Hindlimb muscle (tissue), 1 donor: ENCODE measurements around the gene COL12A1. TPM values are rescaled to one million over a fixed set of nuclear protein-coding genes. Genes with fewer than 3 reads are reported as not detected.
A peak's percentile ranks its signal among the peaks of the same experiment; 100 is the strongest.

Experiments
- DNase-seq: peaks from one replicate; pipeline ENCODE4 v3.0.0-alpha.2; 2013
- polyA plus RNA-seq: library from polyadenylated mRNA; unstranded; fragments of 120-200 nt; gene quantifications from one replicate; pipeline ENCODE4 v1.2.1, GENCODE V29; 2013; ENCODE audit not compliant: insufficient read length

The COL12A1 gene
- polyA plus RNA-seq, 1 donor: 256 TPM

- no peak for DNase-seq
Measured at GRCh38 chr6:75142721-75143120, 63.1 kb downstream of the COL12A1 start.

GRCh38 chr6:75135876-75136275, 70.0 kb downstream of the COL12A1 start:
- DNase-seq: no peak

- DNase-seq: peak; percentile 45
Measured at GRCh38 chr6:75135450-75135849, 70.4 kb downstream of the COL12A1 start.

DNA sequence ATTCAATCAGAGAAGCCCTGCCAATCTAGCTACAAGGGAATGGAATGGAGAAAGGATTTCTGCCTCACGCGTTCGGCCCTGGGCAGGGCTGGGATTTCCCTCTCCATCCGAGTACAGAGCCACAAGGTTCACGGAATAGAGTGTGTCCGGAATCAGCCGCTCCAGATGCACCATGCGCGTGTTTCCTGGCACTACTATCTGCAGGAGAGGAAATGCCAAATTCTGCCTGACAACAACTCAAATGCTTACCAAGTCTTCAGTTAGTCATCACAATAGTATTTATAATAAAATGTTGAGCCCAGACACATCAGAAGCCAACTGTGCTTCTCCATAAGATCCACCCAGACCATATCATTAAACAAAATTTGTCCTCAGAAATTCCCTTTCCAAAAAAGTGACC, 75.1 kb downstream of the COL12A1 start:
- peak; percentile 41 for DNase-seq

DNA sequence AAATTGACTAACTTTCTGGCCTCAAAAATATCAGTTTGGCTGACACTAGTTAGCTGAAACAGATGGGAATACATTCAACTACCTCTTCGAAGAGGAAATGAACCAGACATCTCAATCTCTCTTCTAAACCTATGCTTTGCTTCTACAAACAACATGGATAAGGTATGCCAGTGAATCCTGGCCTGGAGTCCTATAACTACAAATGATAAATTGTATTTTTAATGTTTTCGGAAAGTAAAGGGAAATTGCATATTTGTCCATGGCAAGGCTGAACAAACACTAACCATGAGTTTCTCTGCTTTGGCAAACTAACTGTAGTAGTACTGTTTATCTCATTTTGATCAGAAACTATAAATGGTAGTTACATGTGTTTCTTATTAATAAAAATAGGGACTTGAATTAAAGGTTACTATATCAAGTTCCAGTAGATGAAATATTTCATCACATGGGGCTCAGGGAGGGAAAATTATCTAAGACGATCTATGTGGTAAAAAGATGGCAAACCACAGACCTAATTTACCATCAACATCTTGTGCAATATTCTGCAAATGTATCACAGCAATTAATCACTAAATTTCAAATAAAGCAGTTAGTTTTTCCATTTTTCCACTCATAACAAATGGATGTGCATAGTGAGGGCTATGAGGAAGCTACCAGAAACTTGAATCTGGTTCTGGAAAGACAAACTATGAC, 76.8 kb downstream of the COL12A1 start:
- no peak for DNase-seq

DNA sequence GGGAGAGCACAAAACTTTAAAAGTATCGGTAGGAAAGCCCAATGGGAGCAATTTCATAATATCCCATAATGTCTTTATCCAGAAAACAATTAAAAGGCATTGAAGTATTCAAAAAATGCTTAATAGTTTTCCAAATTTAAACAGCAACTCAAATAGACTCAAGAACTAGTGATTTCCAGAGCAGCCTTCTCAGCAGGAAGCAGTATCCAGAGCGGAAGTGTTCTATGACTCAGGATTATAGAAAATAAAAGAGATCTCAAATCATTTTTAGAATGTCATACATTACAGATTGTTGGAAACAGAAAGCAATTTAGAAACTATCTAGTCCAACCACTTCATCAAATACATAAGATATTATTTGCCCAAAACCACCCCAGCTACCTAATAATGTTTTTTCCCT, 79.3 kb downstream of the COL12A1 start:
- no peak for DNase-seq

DNA sequence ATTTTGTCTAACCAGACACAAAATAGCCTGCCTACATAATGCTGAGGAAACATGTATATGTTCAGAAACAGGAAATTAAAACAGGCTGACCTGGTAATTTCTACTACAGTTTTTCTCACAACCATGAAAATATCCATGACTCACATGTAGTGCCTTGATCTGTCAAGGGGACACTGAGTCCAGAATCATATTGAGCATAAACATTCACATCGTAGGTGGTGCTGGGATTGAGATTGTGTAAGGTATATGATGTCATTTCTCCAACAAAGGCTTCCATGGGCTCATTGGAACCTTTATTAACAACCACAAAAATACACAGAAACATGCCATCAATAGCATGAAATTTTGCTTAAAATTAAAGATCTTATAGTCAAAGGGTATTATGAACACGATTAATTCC, 80.9 kb downstream of the COL12A1 start:
- DNase-seq: no peak

GRCh38 chr6:75124085-75124484, 81.8 kb downstream of the COL12A1 start:
- no peak for DNase-seq

DNA sequence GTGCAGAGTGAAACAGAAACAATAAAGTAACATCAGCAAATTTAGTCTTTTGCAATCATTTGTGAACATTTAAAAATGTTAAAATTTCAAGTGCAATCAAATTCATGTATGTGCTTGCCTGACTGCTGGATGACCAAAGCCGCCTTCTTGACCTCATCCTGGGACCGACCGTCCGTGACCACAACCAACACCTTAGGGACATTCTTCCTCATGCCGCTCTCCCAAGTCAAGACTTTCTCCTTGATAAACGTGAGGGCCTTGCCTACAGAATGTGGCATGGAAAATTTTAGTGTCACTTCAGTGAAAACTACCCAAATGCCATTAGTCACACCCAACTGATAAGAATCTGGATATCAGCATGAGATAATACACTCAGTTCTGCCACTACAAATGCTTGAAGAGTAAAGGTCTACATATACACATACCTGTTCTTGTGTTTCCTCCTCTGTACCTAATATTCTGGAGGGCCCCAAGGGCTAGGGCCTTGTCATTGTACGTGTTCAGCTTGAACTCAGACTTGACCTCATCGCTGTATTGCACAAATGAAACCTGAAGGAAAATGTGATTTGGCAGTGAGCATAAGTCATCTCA, 86.8 kb downstream of the COL12A1 start:
- no peak for DNase-seq

- DNase-seq: no peak
Measured at GRCh38 chr6:75117701-75118100, 88.2 kb downstream of the COL12A1 start.

- DNase-seq: no peak
Measured at GRCh38 chr6:75116946-75117345, 88.9 kb downstream of the COL12A1 start.

DNA sequence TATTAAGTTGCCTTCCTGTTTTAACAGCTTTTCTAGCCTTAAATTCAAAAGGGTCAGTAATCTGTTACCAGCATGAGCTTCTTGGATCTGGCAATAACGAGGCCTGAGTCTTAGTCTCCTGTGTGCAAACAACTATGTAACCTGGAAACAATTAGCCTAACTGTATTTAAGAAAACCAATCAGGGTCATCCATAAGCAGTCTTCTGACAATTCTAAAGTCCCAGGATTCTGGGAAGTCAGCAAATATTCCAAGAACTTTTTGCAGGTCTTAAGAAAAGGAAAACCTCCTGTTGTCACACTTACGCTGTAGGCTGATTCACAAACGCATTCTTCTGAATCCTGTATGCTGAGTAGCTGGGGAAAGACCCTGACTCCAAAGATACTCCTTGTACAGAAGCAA, 90.4 kb downstream of the COL12A1 start:
- DNase-seq: peak; percentile 55

GRCh38 chr6:75114806-75115205, 91.0 kb downstream of the COL12A1 start:
- no peak for DNase-seq

- no peak for DNase-seq
Measured at GRCh38 chr6:75114195-75114594, 91.7 kb downstream of the COL12A1 start.

- no peak for DNase-seq
Measured at GRCh38 chr6:75113446-75113845, 92.4 kb downstream of the COL12A1 start.

DNA sequence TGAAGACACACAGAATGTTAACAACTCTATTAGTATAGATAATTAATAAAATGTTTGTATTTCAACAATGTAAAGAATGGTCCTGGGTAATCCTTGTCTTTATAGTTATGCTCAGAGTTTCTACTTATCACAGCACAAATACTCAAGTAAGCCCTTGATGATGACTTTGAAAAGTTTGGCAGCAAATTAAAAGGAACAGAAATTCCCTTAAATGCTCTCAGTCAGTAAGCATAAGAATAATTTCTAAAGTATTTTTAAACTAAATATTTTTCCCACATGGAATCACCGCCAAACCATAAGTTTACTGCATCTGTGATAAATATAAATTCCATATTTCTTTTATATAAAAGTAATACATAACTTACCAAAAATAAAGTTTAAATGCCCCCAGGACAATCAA, 96.1 kb downstream of the COL12A1 start:
- no peak for DNase-seq

- DNase-seq: no peak
Measured at GRCh38 chr6:75109022-75109421, 96.8 kb downstream of the COL12A1 start.

- no peak for DNase-seq
Measured at GRCh38 chr6:75108333-75108974, 97.4 kb downstream of the COL12A1 start.

DNA sequence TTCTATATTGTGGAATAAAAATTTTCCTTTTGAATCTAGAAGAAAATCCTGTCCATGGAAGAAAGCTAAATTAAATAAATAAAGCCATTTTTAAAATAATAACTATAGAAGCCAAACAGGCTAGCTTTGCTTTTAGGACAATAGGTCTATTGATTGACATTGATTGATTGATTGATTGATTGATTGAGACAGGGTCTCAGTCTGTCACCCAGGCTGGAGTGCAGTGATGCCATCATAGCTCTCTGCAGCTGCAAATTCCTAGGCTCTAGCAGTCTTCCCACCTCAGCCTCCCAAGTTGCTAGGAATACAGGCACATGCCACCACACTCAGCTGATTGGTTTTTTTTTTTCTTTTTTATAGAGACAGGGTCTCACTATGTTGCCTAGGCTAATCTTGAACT, 97.9 kb downstream of the COL12A1 start:
- no peak for DNase-seq

- DNase-seq: no peak
Measured at GRCh38 chr6:75106426-75106825, 99.4 kb downstream of the COL12A1 start.

GRCh38 chr6:75103431-75103830, 102.4 kb downstream of the COL12A1 start:
- DNase-seq: no peak

- DNase-seq: no peak
Measured at GRCh38 chr6:75102301-75102700, 103.6 kb downstream of the COL12A1 start.

DNA sequence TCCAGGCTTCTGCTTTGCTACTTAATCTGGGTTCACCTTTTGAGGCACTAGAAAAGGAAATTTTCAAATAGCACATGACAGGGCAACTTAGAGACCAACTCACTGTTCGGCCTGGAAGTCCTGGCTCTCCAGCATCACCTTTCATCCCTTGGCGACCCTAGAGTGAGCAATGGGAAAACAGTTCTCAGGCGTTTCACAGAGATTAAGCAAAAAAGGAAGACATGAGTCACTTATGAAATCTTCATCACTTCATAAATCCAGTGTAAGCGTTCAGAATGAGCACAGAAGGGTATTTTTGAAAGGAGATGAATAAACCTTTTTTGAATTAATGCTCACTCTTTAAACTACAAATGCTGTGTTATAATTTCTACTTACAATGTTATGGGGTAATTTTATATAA, 104.0 kb downstream of the COL12A1 start:
- no peak for DNase-seq

GRCh38 chr6:75098709-75099108, 107.1 kb downstream of the COL12A1 start:
- DNase-seq: peak; percentile 78
